Stimulated activated naive CD8-positive, alpha-beta T cell treated with anti-CD3 and anti-CD28 coated beads, Interleukin-15, amount 100 ng/mL, for 72 hours (primary cell): ENCODE results near the gene CMA1.
"Not testable (repeated sequence)": the region's sequence is repeated elsewhere in the genome, so short reads cannot be mapped to it uniquely, and the experiment has no call there.

Source experiments
- ATAC-seq: fragments of 150-1000 bp; cut with Tn5 transposase; 2 replicates; pipeline ENCODE4 v1.10.0; 2021; ENCODE audit warnings: mild to moderate bottlenecking, moderate library complexity
- DNase-seq, 2 donors: peaks; one replicate each; pipeline ENCODE4 v3.0.0; 2021 to 2022
- H3K27ac Mint-ChIP-seq, 2 donors: one replicate each; pipeline ENCODE4 v1.8.0; 2022; ENCODE audit warnings: mild to moderate bottlenecking in 2 of 2, mixed read lengths in 2 of 2, moderate library complexity in 2 of 2
- H3K27me3 Mint-ChIP-seq: one replicate; pipeline ENCODE4 v1.8.0; 2022; ENCODE audit warnings: mixed read lengths
- H3K4me1 Mint-ChIP-seq: one replicate; pipeline ENCODE4 v1.8.0; 2022; ENCODE audit warnings: mild to moderate bottlenecking, mixed read lengths
- H3K4me3 Mint-ChIP-seq, 2 donors: one replicate each; pipeline ENCODE4 v1.8.0; 2022; ENCODE audit warnings: mild to moderate bottlenecking in 2 of 2, mixed read lengths in 2 of 2, moderate library complexity in 1 of 2
- H3K9me3 Mint-ChIP-seq, 2 donors: one replicate each; pipeline ENCODE4 v1.8.0; 2022; ENCODE audit warnings: mixed read lengths in 2 of 2

CMA1 gene

GRCh38 chr14:24508155-24508840, at the start of gene CMA1:
CMA1 (minus strand) TSS chr14:24508265; CDS start chr14:24508235, 30 bp downstream.
- Mint-ChIP-seq H3K4me1 (peaks cover 11% of the 10 kb centered on the region), H3K9me3 (no peaks in the 10 kb centered on the region), H3K27me3 (peaks cover 19% of the 10 kb centered on the region), H3K4me3 (peak within 1 kb of the TSS in 1 of 2 donors; percentile 1), H3K27ac (no peak within 1 kb of the TSS)
- DNase-seq (no peak), ATAC-seq (no peak)

- Mint-ChIP-seq H3K9me3 (peaks cover 11 to 17% of the 10 kb centered on the region in 2 donors), H3K27me3 (no peaks in the 10 kb centered on the region), H3K27ac (no peak overlapping the region), H3K4me3 (no peak overlapping the region), H3K4me1 (no peaks in the 10 kb centered on the region)
- DNase-seq (no peak), ATAC-seq (no peak)
Observed at GRCh38 chr14:24556756-24557155, 48.7 kb upstream of the CMA1 start.

- H3K4me3 Mint-ChIP-seq, H3K27ac Mint-ChIP-seq, ATAC-seq, H3K27me3 Mint-ChIP-seq, DNase-seq, H3K4me1 Mint-ChIP-seq: not testable (repeated sequence)
- H3K9me3 Mint-ChIP-seq = peaks cover 54 to 58% of the 10 kb centered on the region in 2 donors
Observed at GRCh38 chr14:24549064-24549463, 41.0 kb upstream of the CMA1 start.

- DNase-seq (no peak), ATAC-seq (no peak)
- peak overlapping the region in 1 of 2 donors; percentile 29 for H3K27ac Mint-ChIP-seq
- peaks cover 7% of the 10 kb centered on the region for H3K4me1 Mint-ChIP-seq
- H3K27me3 Mint-ChIP-seq = peaks cover 21% of the 10 kb centered on the region
- no peak overlapping the region for H3K4me3 Mint-ChIP-seq
- H3K9me3 Mint-ChIP-seq = peaks cover 34 to 63% of the 10 kb centered on the region in 2 donors
Observed at GRCh38 chr14:24542346-24542936, 34.4 kb upstream of the CMA1 start.

GRCh38 chr14:24535737-24536136, 27.7 kb upstream of the CMA1 start:
- Mint-ChIP-seq H3K9me3 (peaks cover 6 to 18% of the 10 kb centered on the region in 2 donors), H3K4me3 (no peak overlapping the region), H3K27me3 (peaks cover 24% of the 10 kb centered on the region), H3K27ac (no peak overlapping the region), H3K4me1 (peaks cover 18% of the 10 kb centered on the region)
- peak in 1 of 2 donors; percentile 16 for DNase-seq
- ATAC-seq = peak; percentile 91

- Mint-ChIP-seq H3K4me3 (no peak overlapping the region), H3K27ac (no peak overlapping the region), H3K4me1 (peaks cover 14% of the 10 kb centered on the region)
Observed at GRCh38 chr14:24534286-24534685, 26.2 kb upstream of the CMA1 start.

GRCh38 chr14:24525877-24526620, 18.0 kb upstream of the CMA1 start:
- ATAC-seq, H3K27me3 Mint-ChIP-seq, H3K4me3 Mint-ChIP-seq, DNase-seq, H3K27ac Mint-ChIP-seq, H3K9me3 Mint-ChIP-seq, H3K4me1 Mint-ChIP-seq: not testable (repeated sequence)

More at GRCh38 chr14:24534286-24534685, 26.2 kb upstream of the CMA1 start:
- H3K27me3 Mint-ChIP-seq = peaks cover 12% of the 10 kb centered on the region
- peaks cover 3 to 4% of the 10 kb centered on the region in 2 donors for H3K9me3 Mint-ChIP-seq
- ATAC-seq (no peak), DNase-seq (no peak)

GRCh38 chr14:24518851-24519250, 10.8 kb upstream of the CMA1 start:
- Mint-ChIP-seq H3K4me1 (peaks cover 7% of the 10 kb centered on the region), H3K9me3 (peaks cover 0 to 6% of the 10 kb centered on the region in 2 donors), H3K27me3 (no peaks in the 10 kb centered on the region), H3K27ac (no peak overlapping the region), H3K4me3 (no peak overlapping the region)
- ATAC-seq (no peak), DNase-seq (no peak)

GRCh38 chr14:24514209-24514608, 6.1 kb upstream of the CMA1 start:
- Mint-ChIP-seq H3K4me3 (no peak overlapping the region), H3K27ac (no peak overlapping the region), H3K4me1 (peaks cover 8% of the 10 kb centered on the region), H3K9me3 (peaks cover 0 to 6% of the 10 kb centered on the region in 2 donors), H3K27me3 (peaks cover 8% of the 10 kb centered on the region)
- DNase-seq (no peak), ATAC-seq (peak; percentile 33)

GRCh38 chr14:24513009-24513408, 4.9 kb upstream of the CMA1 start:
- Mint-ChIP-seq H3K27me3 (peaks cover 19% of the 10 kb centered on the region), H3K27ac (no peak overlapping the region), H3K9me3 (peaks cover 0 to 6% of the 10 kb centered on the region in 2 donors), H3K4me3 (no peak overlapping the region), H3K4me1 (peaks cover 15% of the 10 kb centered on the region)
- ATAC-seq (no peak), DNase-seq (no peak)

- Mint-ChIP-seq H3K27ac (no peak overlapping the region), H3K4me1 (peaks cover 11% of the 10 kb centered on the region), H3K4me3 (no peak overlapping the region), H3K9me3 (peaks cover 0 to 4% of the 10 kb centered on the region in 2 donors), H3K27me3 (peaks cover 19% of the 10 kb centered on the region)
- ATAC-seq (peak; percentile 18), DNase-seq (no peak)
Observed at GRCh38 chr14:24506443-24506842, 1.6 kb downstream of the CMA1 start.

GRCh38 chr14:24504425-24504950, 3.6 kb downstream of the CMA1 start:
- H3K4me3 Mint-ChIP-seq = no peak overlapping the region
- peaks cover 11% of the 10 kb centered on the region for H3K4me1 Mint-ChIP-seq
- peaks cover 0 to 7% of the 10 kb centered on the region in 2 donors for H3K9me3 Mint-ChIP-seq
- ATAC-seq (no peak), DNase-seq (no peak)
- H3K27ac Mint-ChIP-seq = no peak overlapping the region
- H3K27me3 Mint-ChIP-seq = peaks cover 11% of the 10 kb centered on the region

- ATAC-seq, H3K27ac Mint-ChIP-seq: not testable (repeated sequence)
Observed at GRCh38 chr14:24491586-24492408, 16.3 kb downstream of the CMA1 start.

GRCh38 chr14:24483604-24484252, 24.3 kb downstream of the CMA1 start:
- peaks cover 31% of the 10 kb centered on the region for H3K4me1 Mint-ChIP-seq

More at GRCh38 chr14:24491586-24492408, 16.3 kb downstream of the CMA1 start:
- not testable (repeated sequence) for DNase-seq, H3K4me1 Mint-ChIP-seq, H3K27me3 Mint-ChIP-seq, H3K4me3 Mint-ChIP-seq
- peaks cover 8 to 11% of the 10 kb centered on the region in 2 donors for H3K9me3 Mint-ChIP-seq

More at GRCh38 chr14:24483604-24484252, 24.3 kb downstream of the CMA1 start:
- Mint-ChIP-seq H3K27me3 (no peaks in the 10 kb centered on the region), H3K4me3 (no peak overlapping the region), H3K9me3 (peaks cover 0 to 5% of the 10 kb centered on the region in 2 donors), H3K27ac (peak overlapping the region in 1 of 2 donors; percentile 93)
- DNase-seq (no peak), ATAC-seq (peak; percentile 61)
